A549 (cell line): ENCODE data around the gene ADAMTS2.

Source experiments
- BHLHE40 ChIP-seq: IDR thresholded peaks from 2 replicates; pipeline ENCODE4 v1.6.1; 2012; ENCODE audit warnings: low read depth, low read length, inconsistent platforms
- HEYL ChIP-seq: fragments of 250-450 bp; sonication (Bioruptor Pico); IDR thresholded peaks from 2 replicates; pipeline ENCODE4 v1.8.0; 2021; ENCODE audit warnings: mild to moderate bottlenecking, moderate library complexity
- JUN ChIP-seq, 2 experiments: fragments of >200 bp; sonication (Bioruptor Twin); formaldehyde crosslinking; IDR thresholded peaks; 2 replicates in 1 of 2; 3 replicates in 1 of 2; pipeline ENCODE4 v1.6.1; 2016 to 2017
- JUNB ChIP-seq: fragments of >200 bp; sonication (Bioruptor Twin); formaldehyde crosslinking; IDR thresholded peaks from 2 replicates; pipeline ENCODE4 v1.6.1; 2016
- NR3C1 ChIP-seq: fragments of >200 bp; sonication (Bioruptor Twin); formaldehyde crosslinking; IDR thresholded peaks from 3 replicates; pipeline ENCODE4 v1.6.1; 2017
- POLR2A ChIP-seq: IDR thresholded peaks from 2 replicates; pipeline ENCODE4 v1.6.1; 2012; ENCODE audit warnings: mild to moderate bottlenecking, low read length
- RAD21 ChIP-seq, 2 experiments: fragments of >200 bp in 1 of 2; sonication (Bioruptor Twin) in 1 of 2; formaldehyde crosslinking in 1 of 2; IDR thresholded peaks in 1 of 2; conservative IDR thresholded peaks in 1 of 2; 2 replicates in 1 of 2; 3 replicates in 1 of 2; pipeline ENCODE4 v1.6.1; 2012 to 2018; ENCODE audit warnings: inconsistent platforms in 1 of 2
- RCOR1 ChIP-seq: fragments of 150-350 bp; IDR thresholded peaks from 2 replicates; pipeline ENCODE4 v1.6.1; 2014; ENCODE audit warnings: antibody characterized with exemption, low read length, low read depth
- RFX5 ChIP-seq: fragments of 450-650 bp; IDR thresholded peaks from 2 replicates; pipeline ENCODE4 v1.7.1; 2014; ENCODE audit warnings: antibody characterized with exemption, mild to moderate bottlenecking, moderate library complexity
- SMC3 ChIP-seq: fragments of >200 bp; sonication (Bioruptor Twin); formaldehyde crosslinking; IDR thresholded peaks from 3 replicates; pipeline ENCODE4 v1.6.1; 2018; ENCODE audit warnings: inconsistent platforms
- TF ChIP-seq, protein P1 (sequence below): fragments of >200 bp; sonication (Bioruptor Twin); formaldehyde crosslinking; IDR thresholded peaks from 3 replicates; pipeline ENCODE4 v1.5.1; 2016
- TF ChIP-seq, protein P2 (sequence below): fragments of 150-350 bp; IDR thresholded peaks from 2 replicates; pipeline ENCODE4 v1.6.1; 2014; ENCODE audit warnings: low read depth, mild to moderate bottlenecking, low read length
- TF ChIP-seq, protein P3 (sequence below): IDR thresholded peaks from 2 replicates; pipeline ENCODE4 v1.6.1; 2012
- TF ChIP-seq, protein P4 (sequence below): fragments of 200-600 bp; sonication (generic); IDR thresholded peaks from 2 replicates; pipeline ENCODE4 v1.6.1; 2016; ENCODE audit warnings: antibody characterized with exemption, mild to moderate bottlenecking, moderate library complexity

DNA sequence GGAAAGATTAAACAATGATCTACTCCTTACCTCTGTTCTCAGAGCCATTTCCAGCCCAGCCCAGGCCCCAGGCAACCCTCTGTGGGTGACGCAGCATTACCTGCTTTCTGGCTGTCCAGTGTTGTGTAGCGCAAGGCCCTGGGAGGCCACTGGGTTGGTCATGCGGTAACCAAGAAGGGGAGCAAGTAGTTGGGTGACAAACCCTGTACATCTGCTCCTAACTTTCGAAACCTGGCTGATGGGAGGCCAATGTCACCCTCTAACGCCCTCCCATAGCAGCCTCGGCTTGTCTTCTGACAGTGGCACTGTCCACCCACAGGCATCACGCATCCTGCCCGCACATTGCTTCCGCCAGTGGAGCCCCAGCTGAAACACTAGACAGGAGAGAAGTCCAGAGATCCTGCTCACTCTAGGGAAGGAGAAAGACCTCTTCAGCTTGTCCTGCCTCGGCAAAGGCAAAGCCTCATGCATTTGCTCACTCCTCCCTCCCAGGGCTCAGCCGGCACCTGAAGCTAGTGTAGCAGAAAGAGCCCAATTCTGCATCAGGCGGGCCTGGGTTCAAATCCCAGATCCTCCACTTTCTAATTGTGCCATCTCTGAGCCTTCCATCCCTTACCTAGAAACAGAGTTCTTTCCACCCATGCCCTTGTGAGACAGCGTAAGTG lies 94.6 kb downstream of the ADAMTS2 start:
- TF ChIP-seq, protein P1, sequence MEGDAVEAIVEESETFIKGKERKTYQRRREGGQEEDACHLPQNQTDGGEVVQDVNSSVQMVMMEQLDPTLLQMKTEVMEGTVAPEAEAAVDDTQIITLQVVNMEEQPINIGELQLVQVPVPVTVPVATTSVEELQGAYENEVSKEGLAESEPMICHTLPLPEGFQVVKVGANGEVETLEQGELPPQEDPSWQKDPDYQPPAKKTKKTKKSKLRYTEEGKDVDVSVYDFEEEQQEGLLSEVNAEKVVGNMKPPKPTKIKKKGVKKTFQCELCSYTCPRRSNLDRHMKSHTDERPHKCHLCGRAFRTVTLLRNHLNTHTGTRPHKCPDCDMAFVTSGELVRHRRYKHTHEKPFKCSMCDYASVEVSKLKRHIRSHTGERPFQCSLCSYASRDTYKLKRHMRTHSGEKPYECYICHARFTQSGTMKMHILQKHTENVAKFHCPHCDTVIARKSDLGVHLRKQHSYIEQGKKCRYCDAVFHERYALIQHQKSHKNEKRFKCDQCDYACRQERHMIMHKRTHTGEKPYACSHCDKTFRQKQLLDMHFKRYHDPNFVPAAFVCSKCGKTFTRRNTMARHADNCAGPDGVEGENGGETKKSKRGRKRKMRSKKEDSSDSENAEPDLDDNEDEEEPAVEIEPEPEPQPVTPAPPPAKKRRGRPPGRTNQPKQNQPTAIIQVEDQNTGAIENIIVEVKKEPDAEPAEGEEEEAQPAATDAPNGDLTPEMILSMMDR = no peak
- TF ChIP-seq JUN (IDR thresholded peaks at IDR 0.05) (no peak), POLR2A (no peak), RFX5 (no peak), SMC3 (no peak), JUNB (no peak), RAD21 (conservative IDR thresholded peaks at IDR 0.05 in 1 of 2, IDR thresholded peaks at IDR 0.05 in 1 of 2) (no peak), BHLHE40 (no peak), NR3C1 (no peak), HEYL (no peak), RCOR1 (no peak)
- TF ChIP-seq, protein P2, sequence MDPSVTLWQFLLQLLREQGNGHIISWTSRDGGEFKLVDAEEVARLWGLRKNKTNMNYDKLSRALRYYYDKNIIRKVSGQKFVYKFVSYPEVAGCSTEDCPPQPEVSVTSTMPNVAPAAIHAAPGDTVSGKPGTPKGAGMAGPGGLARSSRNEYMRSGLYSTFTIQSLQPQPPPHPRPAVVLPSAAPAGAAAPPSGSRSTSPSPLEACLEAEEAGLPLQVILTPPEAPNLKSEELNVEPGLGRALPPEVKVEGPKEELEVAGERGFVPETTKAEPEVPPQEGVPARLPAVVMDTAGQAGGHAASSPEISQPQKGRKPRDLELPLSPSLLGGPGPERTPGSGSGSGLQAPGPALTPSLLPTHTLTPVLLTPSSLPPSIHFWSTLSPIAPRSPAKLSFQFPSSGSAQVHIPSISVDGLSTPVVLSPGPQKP = no peak
- TF ChIP-seq, protein P3, sequence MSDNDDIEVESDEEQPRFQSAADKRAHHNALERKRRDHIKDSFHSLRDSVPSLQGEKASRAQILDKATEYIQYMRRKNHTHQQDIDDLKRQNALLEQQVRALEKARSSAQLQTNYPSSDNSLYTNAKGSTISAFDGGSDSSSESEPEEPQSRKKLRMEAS = no peak
- TF ChIP-seq, protein P4, sequence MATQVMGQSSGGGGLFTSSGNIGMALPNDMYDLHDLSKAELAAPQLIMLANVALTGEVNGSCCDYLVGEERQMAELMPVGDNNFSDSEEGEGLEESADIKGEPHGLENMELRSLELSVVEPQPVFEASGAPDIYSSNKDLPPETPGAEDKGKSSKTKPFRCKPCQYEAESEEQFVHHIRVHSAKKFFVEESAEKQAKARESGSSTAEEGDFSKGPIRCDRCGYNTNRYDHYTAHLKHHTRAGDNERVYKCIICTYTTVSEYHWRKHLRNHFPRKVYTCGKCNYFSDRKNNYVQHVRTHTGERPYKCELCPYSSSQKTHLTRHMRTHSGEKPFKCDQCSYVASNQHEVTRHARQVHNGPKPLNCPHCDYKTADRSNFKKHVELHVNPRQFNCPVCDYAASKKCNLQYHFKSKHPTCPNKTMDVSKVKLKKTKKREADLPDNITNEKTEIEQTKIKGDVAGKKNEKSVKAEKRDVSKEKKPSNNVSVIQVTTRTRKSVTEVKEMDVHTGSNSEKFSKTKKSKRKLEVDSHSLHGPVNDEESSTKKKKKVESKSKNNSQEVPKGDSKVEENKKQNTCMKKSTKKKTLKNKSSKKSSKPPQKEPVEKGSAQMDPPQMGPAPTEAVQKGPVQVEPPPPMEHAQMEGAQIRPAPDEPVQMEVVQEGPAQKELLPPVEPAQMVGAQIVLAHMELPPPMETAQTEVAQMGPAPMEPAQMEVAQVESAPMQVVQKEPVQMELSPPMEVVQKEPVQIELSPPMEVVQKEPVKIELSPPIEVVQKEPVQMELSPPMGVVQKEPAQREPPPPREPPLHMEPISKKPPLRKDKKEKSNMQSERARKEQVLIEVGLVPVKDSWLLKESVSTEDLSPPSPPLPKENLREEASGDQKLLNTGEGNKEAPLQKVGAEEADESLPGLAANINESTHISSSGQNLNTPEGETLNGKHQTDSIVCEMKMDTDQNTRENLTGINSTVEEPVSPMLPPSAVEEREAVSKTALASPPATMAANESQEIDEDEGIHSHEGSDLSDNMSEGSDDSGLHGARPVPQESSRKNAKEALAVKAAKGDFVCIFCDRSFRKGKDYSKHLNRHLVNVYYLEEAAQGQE = no peak
